ENCODE measurements around the gene NGDN.

The NGDN gene

DNA sequence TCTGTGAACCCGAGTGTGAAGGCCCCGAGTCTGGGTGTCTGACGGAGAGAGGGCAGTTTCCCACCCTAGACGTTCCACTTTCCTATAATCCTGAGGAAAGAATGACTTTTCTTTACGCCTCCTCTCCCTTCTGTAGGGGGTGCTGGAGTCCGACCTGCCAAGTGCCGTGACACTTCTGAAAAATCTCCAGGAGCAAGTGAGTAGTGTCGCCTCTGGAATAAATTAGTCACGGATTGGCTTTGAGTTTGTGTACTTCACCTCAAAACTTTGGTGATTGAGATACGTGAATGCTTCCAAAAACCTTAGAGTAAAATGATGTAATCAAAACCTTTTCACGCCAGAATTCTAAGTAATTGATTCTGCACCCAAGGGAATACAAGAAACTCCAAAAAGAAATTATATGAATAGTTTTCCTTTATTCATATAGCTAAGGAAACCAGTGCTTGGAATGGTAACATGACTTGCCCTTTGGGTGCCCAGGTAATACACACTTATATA lies 452 bp downstream of the NGDN start:
- H3K36me3 ChIP-seq (ENCODE audit: insufficient read depth, low read length) = peaks cover 39% of the 10 kb centered on the region
- no peaks in the 10 kb centered on the region for H3F3A ChIP-seq (ENCODE audit: insufficient read depth, low read length)
- no peaks in the 10 kb centered on the region for H3K27me3 ChIP-seq (ENCODE audit: insufficient read depth, low read length)
- no peaks in the 10 kb centered on the region for H3K9me2 ChIP-seq (ENCODE audit: low read depth, low read length)
- no peak for TF ChIP-seq EZH2 (IDR thresholded peaks at IDR 0.05; ENCODE audit: borderline replicate concordance, low read length)
- TF ChIP-seq, protein P1, sequence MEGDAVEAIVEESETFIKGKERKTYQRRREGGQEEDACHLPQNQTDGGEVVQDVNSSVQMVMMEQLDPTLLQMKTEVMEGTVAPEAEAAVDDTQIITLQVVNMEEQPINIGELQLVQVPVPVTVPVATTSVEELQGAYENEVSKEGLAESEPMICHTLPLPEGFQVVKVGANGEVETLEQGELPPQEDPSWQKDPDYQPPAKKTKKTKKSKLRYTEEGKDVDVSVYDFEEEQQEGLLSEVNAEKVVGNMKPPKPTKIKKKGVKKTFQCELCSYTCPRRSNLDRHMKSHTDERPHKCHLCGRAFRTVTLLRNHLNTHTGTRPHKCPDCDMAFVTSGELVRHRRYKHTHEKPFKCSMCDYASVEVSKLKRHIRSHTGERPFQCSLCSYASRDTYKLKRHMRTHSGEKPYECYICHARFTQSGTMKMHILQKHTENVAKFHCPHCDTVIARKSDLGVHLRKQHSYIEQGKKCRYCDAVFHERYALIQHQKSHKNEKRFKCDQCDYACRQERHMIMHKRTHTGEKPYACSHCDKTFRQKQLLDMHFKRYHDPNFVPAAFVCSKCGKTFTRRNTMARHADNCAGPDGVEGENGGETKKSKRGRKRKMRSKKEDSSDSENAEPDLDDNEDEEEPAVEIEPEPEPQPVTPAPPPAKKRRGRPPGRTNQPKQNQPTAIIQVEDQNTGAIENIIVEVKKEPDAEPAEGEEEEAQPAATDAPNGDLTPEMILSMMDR (IDR thresholded peaks at IDR 0.05; ENCODE audit: low read length) = no peak
- peak overlapping the region; percentile 100 for H3K4me3 ChIP-seq (ENCODE audit: low read depth, low read length, poor library complexity, severe bottlenecking)
- H3K9ac ChIP-seq (ENCODE audit: low read length) = peak overlapping the region; percentile 91
- peaks cover 9% of the 10 kb centered on the region for H3K4me1 ChIP-seq (ENCODE audit: insufficient read depth, low read length, severe bottlenecking)
- H4K20me1 ChIP-seq (ENCODE audit: insufficient read depth, low read length) = no peaks in the 10 kb centered on the region
- H3K79me2 ChIP-seq (ENCODE audit: insufficient read depth, low read length) = peaks cover 9% of the 10 kb centered on the region
- no peaks in the 10 kb centered on the region for H3K9me3 ChIP-seq (ENCODE audit: low read length)
- H2AFZ ChIP-seq (ENCODE audit: low read length) = peak overlapping the region; percentile 54; the same call in 1 of the 2 replicates
- peak overlapping the region; percentile 57 for H3K27ac ChIP-seq (ENCODE audit: low read depth, low read length, poor library complexity, severe bottlenecking)
- H3K4me2 ChIP-seq (ENCODE audit: low read length) = peak overlapping the region; percentile 93

DNA sequence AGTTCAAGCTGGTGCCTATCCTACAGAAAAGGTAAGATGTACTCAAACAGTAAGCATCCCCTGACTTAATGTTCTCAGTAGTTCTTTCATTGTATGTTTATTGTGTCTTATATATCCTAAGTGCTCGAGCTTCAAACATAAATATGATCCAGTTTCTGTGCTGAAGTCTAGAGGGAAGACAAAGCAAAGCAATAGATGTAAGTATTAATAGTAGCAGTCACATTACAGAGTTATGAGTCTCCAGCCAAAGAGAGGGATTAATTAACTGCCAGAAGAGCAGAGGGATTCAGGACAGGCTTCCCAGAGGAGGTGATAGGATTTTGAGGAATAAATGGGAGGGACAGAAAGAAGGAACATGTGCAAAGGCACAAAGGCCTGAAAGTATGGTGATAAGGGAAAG lies 1.4 kb downstream of the NGDN start:
- Histone ChIP-seq H3K79me2 (ENCODE audit: insufficient read depth, low read length) (peaks cover 9% of the 10 kb centered on the region), H3K27me3 (ENCODE audit: insufficient read depth, low read length) (no peaks in the 10 kb centered on the region), H3K36me3 (ENCODE audit: insufficient read depth, low read length) (peaks cover 49% of the 10 kb centered on the region), H2AFZ (ENCODE audit: low read length) (no peak overlapping the region), H3K9ac (ENCODE audit: low read length) (no peak overlapping the region), H3K9me3 (ENCODE audit: low read length) (no peaks in the 10 kb centered on the region), H3K4me3 (ENCODE audit: low read depth, low read length, poor library complexity, severe bottlenecking) (no peak overlapping the region), H3K4me1 (ENCODE audit: insufficient read depth, low read length, severe bottlenecking) (peaks cover 9% of the 10 kb centered on the region), H3K4me2 (ENCODE audit: low read length) (0 out of 2 replicates have a peak overlapping the region, but pooled peaks have one; percentile 93), H3F3A (ENCODE audit: insufficient read depth, low read length) (no peaks in the 10 kb centered on the region), H3K27ac (ENCODE audit: low read depth, low read length, poor library complexity, severe bottlenecking) (no peak overlapping the region), H4K20me1 (ENCODE audit: insufficient read depth, low read length) (no peaks in the 10 kb centered on the region), H3K9me2 (ENCODE audit: low read depth, low read length) (no peaks in the 10 kb centered on the region)
- TF ChIP-seq, protein P1 (IDR thresholded peaks at IDR 0.05; ENCODE audit: low read length) = no peak
- no peak for TF ChIP-seq EZH2 (IDR thresholded peaks at IDR 0.05; ENCODE audit: borderline replicate concordance, low read length)

DNA sequence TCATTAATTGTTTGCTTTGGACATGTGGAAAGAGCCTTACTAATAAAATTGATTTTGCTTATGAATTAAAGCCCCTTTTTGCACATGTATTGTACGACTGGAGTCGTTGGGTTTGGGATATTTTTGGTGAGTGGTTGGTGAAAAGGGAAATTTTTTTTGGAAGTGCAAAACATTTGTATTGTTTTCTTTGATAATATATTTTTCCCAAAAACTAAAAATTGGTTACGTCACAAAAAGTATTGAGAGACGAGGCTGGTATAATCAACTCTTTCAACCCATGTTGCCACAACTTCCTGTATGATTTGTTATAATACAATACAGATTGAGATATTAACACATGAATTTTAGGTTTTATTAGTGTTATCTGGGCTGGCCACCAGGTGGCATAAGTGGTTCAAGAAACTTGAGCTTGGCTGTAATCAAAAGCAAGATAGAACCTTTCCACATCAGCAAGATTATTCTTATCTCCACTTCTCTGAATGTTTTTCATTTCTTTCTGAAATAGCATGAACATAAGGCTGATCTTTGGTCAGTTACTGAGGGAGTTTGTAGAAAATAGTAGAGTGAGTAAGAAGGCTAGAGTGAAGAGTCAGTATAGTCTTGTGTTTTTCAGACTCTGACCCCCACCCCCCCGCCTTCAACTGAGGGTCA lies 8.7 kb downstream of the NGDN start:
- Histone ChIP-seq H3K9ac (ENCODE audit: low read length) (no peak overlapping the region), H3F3A (ENCODE audit: insufficient read depth, low read length) (no peaks in the 10 kb centered on the region), H3K9me3 (ENCODE audit: low read length) (no peaks in the 10 kb centered on the region), H3K4me1 (ENCODE audit: insufficient read depth, low read length, severe bottlenecking) (no peaks in the 10 kb centered on the region), H3K27me3 (ENCODE audit: insufficient read depth, low read length) (no peaks in the 10 kb centered on the region), H2AFZ (ENCODE audit: low read length) (no peak overlapping the region), H3K79me2 (ENCODE audit: insufficient read depth, low read length) (no peaks in the 10 kb centered on the region), H3K36me3 (ENCODE audit: insufficient read depth, low read length) (peaks cover 53% of the 10 kb centered on the region), H3K4me3 (ENCODE audit: low read depth, low read length, poor library complexity, severe bottlenecking) (no peak overlapping the region), H3K27ac (ENCODE audit: low read depth, low read length, poor library complexity, severe bottlenecking) (no peak overlapping the region), H3K4me2 (ENCODE audit: low read length) (no peak overlapping the region), H3K9me2 (ENCODE audit: low read depth, low read length) (no peaks in the 10 kb centered on the region), H4K20me1 (ENCODE audit: insufficient read depth, low read length) (no peaks in the 10 kb centered on the region)
- TF ChIP-seq, protein P1 (IDR thresholded peaks at IDR 0.05; ENCODE audit: low read length) = peak; percentile 72
- no peak for TF ChIP-seq EZH2 (IDR thresholded peaks at IDR 0.05; ENCODE audit: borderline replicate concordance, low read length)

Measured in OCI-LY1 (cell line).